ENCODE results near the gene WNT10A.
"Not testable (repeated sequence)": the region's sequence is repeated elsewhere in the genome, so short reads cannot be mapped to it uniquely, and the experiment has no call there.

The WNT10A gene

GRCh38 chr2:218924757-218925156 lies 44.1 kb downstream of the WNT10A start:
- no peaks in the 10 kb centered on the region for H3K4me1 Mint-ChIP-seq (ENCODE audit: low read depth in 2 of 2)
- peaks cover 0 to 6% of the 10 kb centered on the region in 2 donors for H3K9me3 Mint-ChIP-seq
- H3K27me3 Mint-ChIP-seq, result peaks cover 45 to 81% of the 10 kb centered on the region in 2 donors
- H3K36me3 Mint-ChIP-seq (ENCODE audit: insufficient read depth), result peaks cover 2% of the 10 kb centered on the region
- H3K4me3 Mint-ChIP-seq, result no peak overlapping the region
- DNase-seq (no peak), ATAC-seq (replicated peaks) (no peak)
- no peak overlapping the region for H3K27ac Mint-ChIP-seq

- H3K4me1 Mint-ChIP-seq (ENCODE audit: low read depth in 2 of 2), result no peaks in the 10 kb centered on the region
- no peak overlapping the region for H3K27ac Mint-ChIP-seq
- H3K27me3 Mint-ChIP-seq, result peaks cover 38 to 75% of the 10 kb centered on the region in 2 donors
- ATAC-seq (replicated peaks), result no peak
- H3K4me3 Mint-ChIP-seq, result no peak overlapping the region
- peaks cover 0 to 6% of the 10 kb centered on the region in 2 donors for H3K9me3 Mint-ChIP-seq
- DNase-seq, result no peak
- peaks cover 2% of the 10 kb centered on the region for H3K36me3 Mint-ChIP-seq (ENCODE audit: insufficient read depth)
These were observed 44.8 kb downstream of the WNT10A start for GRCh38 chr2:218925434-218925833.

GRCh38 chr2:218927422-218927821 lies 46.8 kb downstream of the WNT10A start:
- no peak for DNase-seq
- no peak overlapping the region for H3K27ac Mint-ChIP-seq
- H3K36me3 Mint-ChIP-seq (ENCODE audit: insufficient read depth), result peaks cover 2% of the 10 kb centered on the region
- no peak overlapping the region for H3K4me3 Mint-ChIP-seq
- no peak for ATAC-seq (replicated peaks)
- H3K27me3 Mint-ChIP-seq, result peaks cover 30 to 64% of the 10 kb centered on the region in 2 donors
- no peaks in the 10 kb centered on the region for H3K4me1 Mint-ChIP-seq (ENCODE audit: low read depth in 2 of 2)
- H3K9me3 Mint-ChIP-seq, result peaks cover 0 to 6% of the 10 kb centered on the region in 2 donors

- no peak overlapping the region for H3K27ac Mint-ChIP-seq
- no peak for ATAC-seq (replicated peaks)
These were observed 47.2 kb downstream of the WNT10A start for GRCh38 chr2:218927876-218928275.

GRCh38 chr2:218930488-218930887 lies 49.8 kb downstream of the WNT10A start:
- not testable (repeated sequence) for H3K4me1 Mint-ChIP-seq (ENCODE audit: low read depth in 2 of 2); H3K27ac Mint-ChIP-seq; H3K4me3 Mint-ChIP-seq; H3K36me3 Mint-ChIP-seq (ENCODE audit: insufficient read depth); H3K9me3 Mint-ChIP-seq; DNase-seq; ATAC-seq (replicated peaks)
- H3K27me3 Mint-ChIP-seq, result peaks cover 32 to 64% of the 10 kb centered on the region in 2 donors

More at GRCh38 chr2:218927876-218928275, 47.2 kb downstream of the WNT10A start:
- H3K9me3 Mint-ChIP-seq, result peaks cover 0 to 6% of the 10 kb centered on the region in 2 donors
- peaks cover 2% of the 10 kb centered on the region for H3K36me3 Mint-ChIP-seq (ENCODE audit: insufficient read depth)
- no peaks in the 10 kb centered on the region for H3K4me1 Mint-ChIP-seq (ENCODE audit: low read depth in 2 of 2)
- no peak overlapping the region for H3K4me3 Mint-ChIP-seq
- peaks cover 26 to 64% of the 10 kb centered on the region in 2 donors for H3K27me3 Mint-ChIP-seq
- no peak for DNase-seq

GRCh38 chr2:218931751-218932150 lies 51.1 kb downstream of the WNT10A start:
- not testable (repeated sequence) for DNase-seq; H3K9me3 Mint-ChIP-seq; H3K27ac Mint-ChIP-seq; H3K36me3 Mint-ChIP-seq (ENCODE audit: insufficient read depth); H3K4me3 Mint-ChIP-seq; H3K4me1 Mint-ChIP-seq (ENCODE audit: low read depth in 2 of 2); ATAC-seq (replicated peaks)
- H3K27me3 Mint-ChIP-seq, result peaks cover 38 to 66% of the 10 kb centered on the region in 2 donors

Data from effector memory CD8-positive, alpha-beta T cell (primary cell).